Measurements from ENCODE around the gene RPS27. TPM values are rescaled to one million over a fixed set of nuclear protein-coding genes. Genes with fewer than 3 reads are reported as not detected.

Gene RPS27
- polyA plus RNA-seq, 2 donors: 5,298 to 9,661 TPM

- 7 to 13% methylated on average over 20 to 28 of the region's 28 CpGs for WGBS, 2 donors
- Histone ChIP-seq H3K4me3 (ENCODE audit: low read depth in 1 of 2, low read length in 2 of 2) (peak within 1 kb of the TSS; percentile 86 to 90), H3K36me3 (ENCODE audit: control insufficient read depth in 2 of 2, insufficient read depth in 2 of 2, low read length in 1 of 2) (peaks cover 6 to 37% of the 10 kb centered on the region in 2 donors), H3K27me3 (ENCODE audit: control insufficient read depth in 1 of 2, insufficient read depth in 2 of 2, low read length in 2 of 2) (no peaks in the 10 kb centered on the region), H3K4me1 (ENCODE audit: control insufficient read depth in 2 of 2, insufficient read depth in 2 of 2, low read length in 1 of 2) (peaks cover 0 to 15% of the 10 kb centered on the region in 2 donors), H3K27ac (ENCODE audit: low read depth in 2 of 2, low read length in 1 of 2) (peak within 1 kb of the TSS; percentile 91 to 92), H3K9me3 (ENCODE audit: control insufficient read depth in 2 of 2, insufficient read depth in 1 of 2, low read depth in 1 of 2, low read length in 1 of 2) (no peaks in the 10 kb centered on the region)
These were observed 43.8 kb upstream of the RPS27 start, which contains the start of gene DENND4B for GRCh38 chr1:153946622-153947241. Gene DENND4B (minus strand): TSS chr1:153946718. CDS start chr1:153944374, 2,344 bp downstream.

DNA sequence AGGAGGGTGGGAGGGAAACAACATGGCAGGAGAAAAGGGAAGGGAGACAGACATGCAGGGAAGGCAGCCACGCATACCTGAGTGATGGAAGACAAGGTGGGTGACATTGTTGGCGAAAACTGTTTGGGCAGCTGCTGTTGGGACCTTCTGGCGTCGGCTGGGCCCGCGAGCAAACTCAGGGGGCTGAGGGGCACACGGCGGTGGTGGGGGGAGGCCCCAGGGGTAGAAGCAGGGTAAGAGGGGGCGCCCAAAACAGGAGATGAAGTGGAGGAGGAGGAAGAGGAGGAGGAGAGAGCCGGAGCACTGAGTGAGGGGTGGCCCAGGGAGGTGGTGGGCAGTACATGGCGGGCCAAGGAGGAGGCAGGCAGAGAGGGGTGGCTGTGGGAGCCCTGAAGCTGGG lies 39.4 kb upstream of the RPS27 start:
- H3K27ac ChIP-seq (ENCODE audit: low read depth in 2 of 2, low read length in 1 of 2): no peak overlapping the region
- H3K27me3 ChIP-seq (ENCODE audit: control insufficient read depth in 1 of 2, insufficient read depth in 2 of 2, low read length in 2 of 2): no peaks in the 10 kb centered on the region
- H3K4me1 ChIP-seq (ENCODE audit: control insufficient read depth in 2 of 2, insufficient read depth in 2 of 2, low read length in 1 of 2): peaks cover 3 to 4% of the 10 kb centered on the region in 2 donors
- peaks cover 13 to 42% of the 10 kb centered on the region in 2 donors for H3K36me3 ChIP-seq (ENCODE audit: control insufficient read depth in 2 of 2, insufficient read depth in 2 of 2, low read length in 1 of 2)
- no peak overlapping the region for H3K4me3 ChIP-seq (ENCODE audit: low read depth in 1 of 2, low read length in 2 of 2)
- H3K9me3 ChIP-seq (ENCODE audit: control insufficient read depth in 2 of 2, insufficient read depth in 1 of 2, low read depth in 1 of 2, low read length in 1 of 2): no peaks in the 10 kb centered on the region
- 86 to 92% methylated on average over 11 of the region's 11 CpGs for WGBS, 2 donors

- no peaks in the 10 kb centered on the region for H3K9me3 ChIP-seq (ENCODE audit: control insufficient read depth in 2 of 2, insufficient read depth in 1 of 2, low read depth in 1 of 2, low read length in 1 of 2)
- peaks cover 4 to 8% of the 10 kb centered on the region in 2 donors for H3K4me1 ChIP-seq (ENCODE audit: control insufficient read depth in 2 of 2, insufficient read depth in 2 of 2, low read length in 1 of 2)
- H3K27ac ChIP-seq (ENCODE audit: low read depth in 2 of 2, low read length in 1 of 2): no peak overlapping the region
- H3K4me3 ChIP-seq (ENCODE audit: low read depth in 1 of 2, low read length in 2 of 2): no peak overlapping the region
- H3K36me3 ChIP-seq (ENCODE audit: control insufficient read depth in 2 of 2, insufficient read depth in 2 of 2, low read length in 1 of 2): peaks cover 13 to 42% of the 10 kb centered on the region in 2 donors
- WGBS, 2 donors: 84 to 92% methylated on average over 2 of the region's 2 CpGs
- H3K27me3 ChIP-seq (ENCODE audit: control insufficient read depth in 1 of 2, insufficient read depth in 2 of 2, low read length in 2 of 2): no peaks in the 10 kb centered on the region
These were observed 38.8 kb upstream of the RPS27 start for GRCh38 chr1:153951801-153952200.

DNA sequence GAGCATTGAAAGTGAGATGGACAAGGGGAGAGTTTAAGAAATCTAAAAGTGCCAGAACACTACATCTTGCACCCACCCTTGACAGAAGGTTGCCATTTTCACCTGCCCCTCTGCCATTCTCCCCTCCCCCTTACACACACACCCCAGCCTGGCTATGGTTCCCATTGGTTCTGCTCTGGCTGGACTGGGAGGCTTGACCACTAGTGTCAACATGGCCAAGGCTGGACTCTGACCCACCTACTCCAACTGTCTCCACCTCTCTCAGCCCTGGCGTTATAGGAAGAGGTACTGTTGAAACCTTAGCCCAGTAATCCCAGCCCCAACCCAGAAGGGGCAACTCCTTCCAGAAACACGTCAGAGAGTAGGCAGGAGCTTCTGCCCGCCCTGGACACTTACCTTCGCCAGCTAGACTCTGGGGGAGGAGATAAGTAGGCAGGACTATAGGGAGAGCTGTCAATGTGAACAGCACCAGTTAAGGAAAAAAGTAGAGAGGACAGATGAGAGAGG lies 36.6 kb upstream of the RPS27 start:
- H3K4me3 ChIP-seq (ENCODE audit: low read depth in 1 of 2, low read length in 2 of 2): no peak overlapping the region
- H3K27me3 ChIP-seq (ENCODE audit: control insufficient read depth in 1 of 2, insufficient read depth in 2 of 2, low read length in 2 of 2): no peaks in the 10 kb centered on the region
- H3K9me3 ChIP-seq (ENCODE audit: control insufficient read depth in 2 of 2, insufficient read depth in 1 of 2, low read depth in 1 of 2, low read length in 1 of 2): no peaks in the 10 kb centered on the region
- H3K4me1 ChIP-seq (ENCODE audit: control insufficient read depth in 2 of 2, insufficient read depth in 2 of 2, low read length in 1 of 2): peaks cover 4 to 10% of the 10 kb centered on the region in 2 donors
- WGBS, 2 donors: 76 to 77% methylated on average over 4 of the region's 4 CpGs
- no peak overlapping the region for H3K27ac ChIP-seq (ENCODE audit: low read depth in 2 of 2, low read length in 1 of 2)
- H3K36me3 ChIP-seq (ENCODE audit: control insufficient read depth in 2 of 2, insufficient read depth in 2 of 2, low read length in 1 of 2): peaks cover 13 to 30% of the 10 kb centered on the region in 2 donors

GRCh38 chr1:153954826-153955225 lies 35.7 kb upstream of the RPS27 start:
- Histone ChIP-seq H3K27ac (ENCODE audit: low read depth in 2 of 2, low read length in 1 of 2) (no peak overlapping the region), H3K9me3 (ENCODE audit: control insufficient read depth in 2 of 2, insufficient read depth in 1 of 2, low read depth in 1 of 2, low read length in 1 of 2) (no peaks in the 10 kb centered on the region), H3K4me1 (ENCODE audit: control insufficient read depth in 2 of 2, insufficient read depth in 2 of 2, low read length in 1 of 2) (peaks cover 4 to 10% of the 10 kb centered on the region in 2 donors), H3K4me3 (ENCODE audit: low read depth in 1 of 2, low read length in 2 of 2) (no peak overlapping the region), H3K27me3 (ENCODE audit: control insufficient read depth in 1 of 2, insufficient read depth in 2 of 2, low read length in 2 of 2) (no peaks in the 10 kb centered on the region), H3K36me3 (ENCODE audit: control insufficient read depth in 2 of 2, insufficient read depth in 2 of 2, low read length in 1 of 2) (peaks cover 13 to 30% of the 10 kb centered on the region in 2 donors)
- WGBS, 2 donors: 93 to 94% methylated on average over 10 of the region's 10 CpGs

DNA sequence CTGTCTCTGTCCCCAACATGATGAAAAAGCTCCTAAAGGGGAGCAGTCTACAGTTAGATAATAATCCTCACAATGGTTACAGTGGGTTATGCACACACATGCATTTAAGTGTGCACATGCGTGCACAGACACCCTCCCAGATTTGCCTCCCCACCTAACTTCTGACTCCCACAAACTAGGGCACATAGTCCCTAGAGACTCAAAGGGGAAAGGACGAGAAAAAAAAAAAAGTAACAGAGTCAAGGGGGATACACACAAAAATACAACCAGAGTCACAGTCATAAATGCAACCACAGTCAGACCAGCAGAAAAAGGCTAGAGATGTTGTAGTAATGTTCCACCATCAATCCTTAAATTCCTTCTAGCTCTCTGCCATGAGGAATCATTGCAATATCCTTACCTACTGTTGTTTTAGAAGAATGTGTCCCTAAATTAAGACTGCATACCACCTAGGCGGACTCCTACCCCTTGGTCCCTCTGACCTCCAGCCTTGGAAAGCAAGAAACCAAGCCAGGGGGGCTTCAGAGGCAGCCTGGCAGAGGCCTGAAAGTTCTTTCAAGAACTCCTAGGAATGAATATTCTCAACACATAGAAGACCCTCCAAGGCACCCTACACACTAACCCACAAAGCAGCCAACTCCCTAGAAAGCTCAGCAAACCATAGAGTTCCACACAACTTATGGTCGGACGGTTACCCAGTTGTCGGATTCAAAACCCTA lies 33.4 kb upstream of the RPS27 start:
- peak overlapping the region; percentile 96 to 97 for H3K27ac ChIP-seq (ENCODE audit: low read depth in 2 of 2, low read length in 1 of 2)
- H3K27me3 ChIP-seq (ENCODE audit: control insufficient read depth in 1 of 2, insufficient read depth in 2 of 2, low read length in 2 of 2): no peaks in the 10 kb centered on the region
- H3K9me3 ChIP-seq (ENCODE audit: control insufficient read depth in 2 of 2, insufficient read depth in 1 of 2, low read depth in 1 of 2, low read length in 1 of 2): no peaks in the 10 kb centered on the region
- peak overlapping the region; percentile 83 to 95 for H3K4me3 ChIP-seq (ENCODE audit: low read depth in 1 of 2, low read length in 2 of 2)
- 27 to 29% methylated on average over 6 of the region's 6 CpGs for WGBS, 2 donors
- peaks cover 5 to 18% of the 10 kb centered on the region in 2 donors for H3K36me3 ChIP-seq (ENCODE audit: control insufficient read depth in 2 of 2, insufficient read depth in 2 of 2, low read length in 1 of 2)
- H3K4me1 ChIP-seq (ENCODE audit: control insufficient read depth in 2 of 2, insufficient read depth in 2 of 2, low read length in 1 of 2): peaks cover 4 to 19% of the 10 kb centered on the region in 2 donors

DNA sequence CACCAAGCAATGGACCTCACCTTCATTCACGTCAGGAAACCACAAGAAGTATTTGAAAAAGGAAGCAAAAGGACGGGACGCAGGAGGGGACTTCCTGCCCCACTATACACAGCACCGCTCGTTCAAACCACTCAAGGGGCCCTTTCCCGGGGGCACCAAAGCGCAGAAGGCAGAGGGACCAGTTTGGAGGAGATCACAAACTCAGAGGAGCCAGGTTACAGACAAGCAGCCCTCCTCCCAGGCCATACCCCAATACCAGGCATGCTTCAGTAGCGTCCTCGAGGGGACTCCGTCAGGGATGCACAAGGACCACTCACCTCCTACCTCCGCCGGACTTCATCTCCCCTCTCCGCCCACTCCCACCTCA lies 32.8 kb upstream of the RPS27 start:
- 0% methylated on average over 13 of the region's 13 CpGs for WGBS, 2 donors
- H3K36me3 ChIP-seq (ENCODE audit: control insufficient read depth in 2 of 2, insufficient read depth in 2 of 2, low read length in 1 of 2): peaks cover 0 to 12% of the 10 kb centered on the region in 2 donors
- no peaks in the 10 kb centered on the region for H3K27me3 ChIP-seq (ENCODE audit: control insufficient read depth in 1 of 2, insufficient read depth in 2 of 2, low read length in 2 of 2)
- peak overlapping the region; percentile 83 to 95 for H3K4me3 ChIP-seq (ENCODE audit: low read depth in 1 of 2, low read length in 2 of 2)
- H3K4me1 ChIP-seq (ENCODE audit: control insufficient read depth in 2 of 2, insufficient read depth in 2 of 2, low read length in 1 of 2): peaks cover 4 to 24% of the 10 kb centered on the region in 2 donors
- H3K27ac ChIP-seq (ENCODE audit: low read depth in 2 of 2, low read length in 1 of 2): peak overlapping the region; percentile 96 to 97
- H3K9me3 ChIP-seq (ENCODE audit: control insufficient read depth in 2 of 2, insufficient read depth in 1 of 2, low read depth in 1 of 2, low read length in 1 of 2): no peaks in the 10 kb centered on the region

DNA sequence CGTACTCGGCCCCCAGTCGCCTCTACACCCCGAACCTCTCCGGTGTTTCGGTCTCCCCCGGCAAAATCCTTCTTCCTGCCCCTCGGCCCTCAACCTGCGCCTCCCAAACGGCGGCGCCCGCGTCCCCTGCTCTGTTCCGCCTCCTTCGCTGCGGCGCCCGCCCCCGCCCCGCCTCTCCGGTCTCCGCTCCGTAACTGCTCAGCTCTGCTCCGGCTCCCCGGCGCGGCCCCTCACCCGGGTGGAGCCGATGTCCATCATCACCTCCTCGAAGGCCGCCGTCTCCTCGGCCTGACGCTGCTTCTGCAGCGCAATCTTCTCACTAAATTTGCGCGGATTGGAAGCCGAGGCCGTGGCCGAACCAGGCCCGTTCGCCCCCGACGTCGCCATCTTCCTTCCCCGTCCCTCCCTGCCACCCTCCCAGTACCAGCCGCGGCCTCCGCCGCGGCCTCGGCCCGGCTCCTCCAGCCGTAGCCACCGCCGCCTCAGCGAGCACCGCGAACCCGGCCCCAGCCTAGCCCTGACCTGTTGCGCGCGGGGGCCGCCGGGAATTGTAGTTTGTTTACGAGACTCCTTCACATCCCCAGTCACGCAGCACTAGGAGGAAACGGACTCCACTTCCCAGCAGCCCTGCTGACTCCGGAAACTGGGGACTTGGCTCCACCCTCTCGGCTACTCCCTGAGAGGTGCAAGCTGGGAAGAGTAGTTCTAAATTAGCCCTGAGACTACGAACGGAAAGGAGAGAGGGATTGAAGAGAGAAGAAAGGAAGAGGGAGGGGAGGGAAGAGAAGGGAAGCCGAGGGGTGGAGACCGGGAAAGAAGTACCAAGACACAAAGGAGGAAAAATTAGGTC lies 32.2 kb upstream of the RPS27 start, which contains the start of gene CRTC2:
TSS of gene CRTC2 (minus strand) at position 502 of the 850 bp plus-strand sequence. CDS start at position 387, 115 bp downstream.
- H3K27me3 ChIP-seq (ENCODE audit: control insufficient read depth in 1 of 2, insufficient read depth in 2 of 2, low read length in 2 of 2): no peaks in the 10 kb centered on the region
- H3K9me3 ChIP-seq (ENCODE audit: control insufficient read depth in 2 of 2, insufficient read depth in 1 of 2, low read depth in 1 of 2, low read length in 1 of 2): no peaks in the 10 kb centered on the region
- H3K4me1 ChIP-seq (ENCODE audit: control insufficient read depth in 2 of 2, insufficient read depth in 2 of 2, low read length in 1 of 2): peaks cover 7 to 24% of the 10 kb centered on the region in 2 donors
- peak within 1 kb of the TSS; percentile 96 to 97 for H3K27ac ChIP-seq (ENCODE audit: low read depth in 2 of 2, low read length in 1 of 2)
- peaks cover 0 to 12% of the 10 kb centered on the region in 2 donors for H3K36me3 ChIP-seq (ENCODE audit: control insufficient read depth in 2 of 2, insufficient read depth in 2 of 2, low read length in 1 of 2)
- peak within 1 kb of the TSS; percentile 83 to 95 for H3K4me3 ChIP-seq (ENCODE audit: low read depth in 1 of 2, low read length in 2 of 2)
- 0% methylated on average over 69 to 74 of the region's 75 CpGs for WGBS, 2 donors

DNA sequence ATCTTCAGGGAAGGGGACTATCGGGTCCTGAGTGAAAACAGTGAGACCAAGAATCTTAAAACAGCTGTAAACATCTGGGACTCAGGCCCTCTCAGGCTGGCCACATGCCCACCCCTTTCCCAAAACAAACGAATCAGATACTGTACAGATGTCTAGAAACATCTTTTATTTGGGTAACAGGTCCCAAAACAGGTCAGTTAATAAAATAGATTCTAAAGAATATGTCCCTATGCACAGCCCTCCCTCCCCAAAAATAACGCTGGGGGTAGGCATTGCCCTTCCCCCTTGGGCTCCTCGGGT lies 31.7 kb upstream of the RPS27 start:
- H3K27ac ChIP-seq (ENCODE audit: low read depth in 2 of 2, low read length in 1 of 2): peak overlapping the region; percentile 59 to 64
- H3K4me1 ChIP-seq (ENCODE audit: control insufficient read depth in 2 of 2, insufficient read depth in 2 of 2, low read length in 1 of 2): peaks cover 7 to 24% of the 10 kb centered on the region in 2 donors
- peak overlapping the region in 1 of 2 donors; percentile 83 for H3K4me3 ChIP-seq (ENCODE audit: low read depth in 1 of 2, low read length in 2 of 2)
- H3K9me3 ChIP-seq (ENCODE audit: control insufficient read depth in 2 of 2, insufficient read depth in 1 of 2, low read depth in 1 of 2, low read length in 1 of 2): no peaks in the 10 kb centered on the region
- H3K36me3 ChIP-seq (ENCODE audit: control insufficient read depth in 2 of 2, insufficient read depth in 2 of 2, low read length in 1 of 2): peaks cover 0 to 10% of the 10 kb centered on the region in 2 donors
- 12 to 22% methylated on average over 4 of the region's 4 CpGs for WGBS, 2 donors
- no peaks in the 10 kb centered on the region for H3K27me3 ChIP-seq (ENCODE audit: control insufficient read depth in 1 of 2, insufficient read depth in 2 of 2, low read length in 2 of 2)
